HG03575 (cell line): Measurements from ENCODE around the gene PHKB.

Experiments
- ATAC-seq: cut with Tn5 transposase; IDR thresholded peaks from one replicate; pipeline ENCODE4 v1.9.1; 2021; ENCODE audit not compliant: unreplicated experiment, insufficient number of reproducible peaks, low FRiP score; ENCODE audit errors: extremely low read depth

The PHKB gene

DNA sequence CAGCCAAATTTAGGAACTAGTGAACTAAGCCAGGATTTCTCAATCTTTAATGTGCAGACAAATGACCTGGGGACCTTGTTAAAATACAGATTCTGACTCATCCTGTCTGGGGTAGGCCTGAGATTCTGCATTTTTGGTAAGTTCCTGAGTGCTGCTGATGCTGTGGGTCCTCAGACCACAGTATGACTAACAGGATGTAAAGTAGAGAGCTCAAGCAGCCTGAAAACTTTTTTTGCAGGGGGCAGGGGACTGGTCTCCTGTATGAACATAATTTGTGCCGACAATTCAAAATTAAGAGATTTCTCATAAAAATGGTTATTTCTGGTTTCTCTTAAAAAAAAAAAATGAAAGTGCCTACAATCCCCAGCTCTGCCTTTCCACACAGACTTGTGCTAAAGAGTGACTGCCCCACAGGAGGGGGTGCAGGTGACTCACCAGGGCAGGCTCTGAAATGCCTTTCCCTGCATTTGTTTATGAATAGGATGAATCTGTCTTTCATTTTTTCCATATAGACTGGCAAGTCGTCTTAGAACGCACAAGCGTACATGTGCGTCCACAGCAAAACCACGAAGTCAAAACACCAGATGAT, 271.5 kb downstream of the PHKB start:
- ATAC-seq: no peak

DNA sequence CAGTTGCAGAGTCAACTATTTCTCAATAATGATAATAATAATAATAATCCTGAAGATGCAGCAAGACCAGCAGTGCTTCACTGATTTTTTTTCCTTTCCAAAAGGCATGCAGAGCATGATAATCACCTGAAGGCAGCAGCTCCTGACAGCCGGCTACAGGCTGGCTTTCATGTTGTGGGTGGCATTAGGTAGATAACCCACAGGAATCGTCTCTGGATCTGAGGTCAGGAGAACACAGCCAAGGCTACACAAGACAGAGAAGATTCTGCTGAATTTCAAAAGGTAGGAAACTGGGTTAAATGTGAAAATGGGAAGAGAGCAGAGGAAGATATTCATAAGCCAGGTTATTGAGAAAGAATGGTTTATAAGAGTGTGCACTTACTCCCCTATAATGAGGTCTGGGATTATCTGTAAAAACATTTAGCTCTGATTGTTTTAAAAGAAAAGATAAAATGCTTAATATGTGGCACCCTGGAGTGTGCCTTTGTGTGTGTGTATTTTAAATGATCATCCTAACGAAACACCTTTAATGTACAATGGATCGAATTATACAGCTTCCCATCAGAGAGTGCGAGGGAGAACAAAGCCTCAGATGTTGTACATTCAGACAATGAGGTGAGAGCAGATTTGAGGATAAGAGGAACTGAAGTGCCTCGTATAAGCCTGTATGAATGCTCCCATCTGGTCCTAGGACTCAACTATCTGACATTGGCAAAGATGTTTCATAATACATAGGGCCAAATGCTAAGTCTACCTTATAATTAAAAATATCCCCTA, 273.1 kb downstream of the PHKB start:
- no peak for ATAC-seq

DNA sequence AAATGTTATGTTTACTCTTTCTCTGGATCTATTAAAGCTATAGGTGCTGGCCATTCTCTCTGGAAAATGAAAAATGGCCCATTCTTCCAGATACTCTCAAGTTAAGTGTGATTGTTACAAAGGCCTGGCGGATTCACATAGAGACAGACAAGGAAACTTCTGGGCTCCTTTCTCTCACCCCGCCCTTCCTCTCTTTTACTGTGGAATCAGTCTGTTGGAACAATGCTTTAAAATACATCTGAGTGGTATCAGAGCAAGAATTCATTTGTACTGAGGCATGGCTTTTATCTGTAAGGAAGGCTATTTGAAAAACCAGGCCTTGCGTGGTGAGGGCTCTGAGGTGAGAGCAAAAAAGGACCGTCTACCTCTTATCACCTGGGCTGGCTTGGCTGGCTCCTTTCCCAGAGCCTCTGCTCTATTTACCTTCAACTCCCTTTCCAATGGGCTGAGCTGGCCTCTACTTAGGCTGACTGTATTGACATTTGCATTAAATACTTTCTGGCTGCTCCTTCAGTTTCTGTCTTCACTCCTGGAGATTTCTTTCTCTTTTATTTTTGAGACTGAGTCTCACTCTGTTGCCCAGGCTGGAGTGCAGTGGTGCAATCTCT, 274.0 kb downstream of the PHKB start:
- no peak for ATAC-seq

DNA sequence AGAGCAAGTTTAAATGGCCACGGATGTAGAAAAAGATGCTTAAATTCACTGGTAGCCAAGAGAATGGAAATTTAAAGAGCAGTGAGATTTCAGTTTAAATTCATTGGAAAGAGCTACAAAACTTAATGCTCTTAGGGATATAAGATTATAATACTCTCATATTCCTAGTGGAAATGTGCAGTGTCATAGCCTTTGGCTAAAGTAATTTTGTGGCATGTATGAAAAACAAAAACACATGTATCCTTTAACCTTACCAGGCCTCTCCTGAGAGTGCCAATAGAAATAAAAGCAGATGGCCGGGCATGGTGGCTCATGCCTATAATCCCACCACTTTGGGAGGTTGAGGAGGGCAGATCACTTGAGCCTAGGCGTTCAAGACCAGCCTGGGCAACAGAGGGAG, 289.2 kb downstream of the PHKB start:
- ATAC-seq: no peak
